GM21423 (cell line): ENCODE results near the gene MCTP2.

Experiments used
- ATAC-seq: cut with Tn5 transposase; IDR thresholded peaks from one replicate; pipeline ENCODE4 v1.9.1; 2021; ENCODE audit warnings: mild to moderate bottlenecking, moderate library complexity; ENCODE audit not compliant: unreplicated experiment

Gene MCTP2

DNA sequence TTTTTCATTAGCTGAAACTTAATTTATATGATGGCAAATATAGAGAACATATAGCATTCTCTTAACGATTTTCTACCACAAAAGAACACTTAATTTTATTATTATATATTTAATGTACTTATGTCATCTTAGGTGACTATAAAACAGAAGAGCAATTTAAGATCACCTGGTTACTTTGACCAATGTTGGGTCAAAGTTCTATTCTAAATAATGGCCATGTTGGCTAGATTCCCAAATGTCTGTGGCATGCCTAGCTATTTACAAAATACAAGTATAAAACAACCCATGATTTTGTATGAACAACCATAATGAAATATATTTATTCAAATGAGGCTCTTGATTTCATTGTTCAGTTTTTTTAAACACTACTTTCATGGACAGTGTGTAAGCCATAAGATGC, 200.9 kb downstream of the MCTP2 start:
- no peak for ATAC-seq

DNA sequence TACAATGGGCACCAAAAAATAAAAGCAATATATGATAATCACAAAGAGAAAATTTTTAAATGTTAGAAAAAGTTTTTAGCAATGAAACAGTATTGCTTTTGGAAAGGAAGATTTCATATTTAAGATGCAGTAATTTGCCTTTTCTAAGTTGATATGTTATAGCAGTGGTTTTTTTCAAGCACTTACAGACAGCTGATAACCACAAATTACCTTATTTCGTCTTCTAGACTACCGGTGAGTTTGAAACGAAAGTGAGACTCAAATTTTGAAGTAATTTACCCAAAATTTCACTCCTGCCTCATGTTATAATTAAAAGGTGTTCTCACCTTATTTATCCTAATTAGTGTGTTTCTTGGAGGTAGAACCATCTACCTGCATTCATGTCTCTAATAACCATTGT, 207.8 kb downstream of the MCTP2 start:
- no peak for ATAC-seq

DNA sequence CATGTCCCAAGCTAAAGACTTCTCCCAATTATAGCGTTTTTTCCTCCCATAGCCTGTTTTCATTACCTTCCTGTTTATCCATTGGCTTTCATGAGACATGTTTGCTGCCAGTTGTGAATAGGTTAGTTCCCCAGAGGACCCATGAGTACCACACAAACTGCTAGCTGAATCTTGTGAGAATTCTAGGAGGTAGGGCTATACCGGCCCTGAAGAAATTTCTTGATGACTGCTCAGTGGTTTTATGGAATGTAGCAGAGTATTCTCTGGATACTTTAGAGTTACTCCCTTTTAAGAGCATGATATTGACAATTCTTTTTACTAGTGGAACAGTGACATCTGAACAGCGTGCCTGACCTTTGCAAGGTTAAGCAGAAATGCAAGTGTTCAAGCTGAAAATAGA, 210.4 kb downstream of the MCTP2 start:
- ATAC-seq = no peak

GRCh38 chr15:94442480-94442879, 211.1 kb downstream of the MCTP2 start:
- ATAC-seq = no peak

GRCh38 chr15:94443186-94443585, 211.8 kb downstream of the MCTP2 start:
- no peak for ATAC-seq

DNA sequence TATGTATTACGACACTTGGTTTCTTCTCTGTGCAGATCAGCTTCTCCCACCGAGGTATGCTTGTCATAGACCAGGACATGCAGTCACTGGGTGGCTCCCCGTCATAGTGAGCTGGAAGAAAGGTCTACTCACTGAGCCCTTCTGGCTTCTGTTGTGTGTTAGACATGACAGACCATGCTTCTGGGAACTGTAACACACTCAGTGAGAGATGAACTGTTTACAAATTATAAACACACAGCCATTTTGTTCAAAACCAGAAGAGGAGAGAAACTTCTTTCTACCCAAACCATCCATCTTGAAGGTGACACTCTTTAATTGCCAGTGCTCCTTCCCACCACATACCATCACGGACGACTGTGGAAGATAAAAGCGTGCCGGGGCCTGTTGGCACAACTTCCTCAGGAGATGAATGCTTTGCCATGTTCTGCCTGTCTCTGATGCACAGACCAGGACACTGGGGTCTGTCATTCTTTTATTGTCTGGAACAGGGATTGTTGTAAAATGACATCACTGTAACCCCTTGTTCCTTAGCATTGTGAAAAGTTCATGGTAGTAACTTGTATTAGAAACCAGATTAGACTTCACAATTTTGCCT, 214.3 kb downstream of the MCTP2 start:
- no peak for ATAC-seq

DNA sequence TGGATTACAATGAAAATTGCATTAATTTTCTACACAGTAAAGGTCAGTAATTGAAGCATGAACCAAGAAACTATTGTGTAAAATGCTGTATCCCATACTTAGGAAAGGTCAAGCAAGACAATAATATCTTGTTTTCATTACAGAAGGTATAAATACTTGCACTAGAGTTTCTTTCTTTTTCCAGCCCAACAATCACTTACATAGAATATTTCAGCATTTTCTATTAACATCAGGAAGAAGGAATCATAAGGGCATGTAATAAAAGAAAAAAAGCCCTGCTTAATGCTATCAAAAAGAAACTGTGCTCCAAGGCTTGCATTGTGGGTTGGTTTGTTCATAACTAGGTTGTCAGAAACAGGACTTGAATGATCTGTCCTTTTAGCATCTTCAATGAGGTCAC, 215.1 kb downstream of the MCTP2 start:
- ATAC-seq = no peak

- no peak for ATAC-seq
Observed at GRCh38 chr15:94451466-94451865, 220.1 kb downstream of the MCTP2 start.

DNA sequence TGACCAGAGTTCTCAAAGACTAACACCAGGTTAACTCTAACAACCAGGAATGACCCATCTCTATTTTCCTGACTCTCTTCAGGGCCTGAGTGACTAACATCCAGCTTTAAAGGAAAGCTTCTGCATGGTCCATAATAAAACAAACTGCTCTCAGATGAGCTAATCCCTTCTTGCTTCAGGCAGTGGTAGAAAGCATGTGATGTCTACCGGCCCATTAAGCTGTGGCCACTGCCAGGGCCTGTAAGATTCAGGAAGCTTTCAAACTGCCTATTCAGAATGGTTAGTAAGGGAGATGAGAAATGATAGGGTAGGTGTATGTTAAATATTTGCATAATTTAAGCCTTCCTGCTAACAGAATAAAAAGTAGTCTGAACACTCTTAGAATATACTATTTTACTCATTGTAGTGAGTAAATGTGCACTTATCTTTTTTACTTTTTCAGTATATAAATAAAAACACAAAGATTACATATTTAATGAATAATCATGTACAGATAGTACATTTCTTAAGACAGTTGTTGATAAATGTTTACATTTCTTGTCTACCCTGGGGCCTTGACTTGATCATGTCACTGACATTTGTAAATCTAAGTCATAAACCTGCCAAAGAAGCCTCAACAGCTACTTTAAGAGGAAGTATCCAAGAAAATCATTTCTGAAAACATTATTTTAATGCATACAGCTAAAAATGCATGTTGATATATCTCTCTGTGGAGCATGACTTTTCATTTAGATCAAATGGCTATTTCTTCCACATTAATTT, 222.0 kb downstream of the MCTP2 start:
- ATAC-seq = no peak

- ATAC-seq = no peak
Observed at GRCh38 chr15:94455297-94455696, 223.9 kb downstream of the MCTP2 start.

GRCh38 chr15:94456226-94456625, 224.9 kb downstream of the MCTP2 start:
- ATAC-seq = no peak

GRCh38 chr15:94457661-94458060, 226.3 kb downstream of the MCTP2 start:
- ATAC-seq = no peak

- no peak for ATAC-seq
Observed at GRCh38 chr15:94460624-94461023, 229.3 kb downstream of the MCTP2 start.

DNA sequence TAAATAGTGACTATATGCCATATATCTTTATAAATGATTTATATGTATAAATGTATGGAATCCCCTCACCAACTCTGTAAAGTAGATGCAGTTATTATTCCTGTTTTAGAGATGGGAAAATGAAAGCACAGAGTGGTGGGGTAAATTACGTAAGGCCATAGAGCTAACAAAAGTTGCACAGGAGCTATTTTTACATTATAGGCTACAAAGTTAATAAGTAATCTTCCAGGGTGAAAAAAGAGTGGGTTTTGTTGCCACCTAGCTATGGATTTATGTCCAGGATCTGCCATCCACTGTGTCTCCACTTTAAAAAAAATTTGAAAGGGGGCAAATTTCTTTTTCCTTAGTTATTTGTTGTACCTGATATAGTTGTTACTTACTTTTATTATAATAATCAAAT, 235.7 kb downstream of the MCTP2 start:
- no peak for ATAC-seq

DNA sequence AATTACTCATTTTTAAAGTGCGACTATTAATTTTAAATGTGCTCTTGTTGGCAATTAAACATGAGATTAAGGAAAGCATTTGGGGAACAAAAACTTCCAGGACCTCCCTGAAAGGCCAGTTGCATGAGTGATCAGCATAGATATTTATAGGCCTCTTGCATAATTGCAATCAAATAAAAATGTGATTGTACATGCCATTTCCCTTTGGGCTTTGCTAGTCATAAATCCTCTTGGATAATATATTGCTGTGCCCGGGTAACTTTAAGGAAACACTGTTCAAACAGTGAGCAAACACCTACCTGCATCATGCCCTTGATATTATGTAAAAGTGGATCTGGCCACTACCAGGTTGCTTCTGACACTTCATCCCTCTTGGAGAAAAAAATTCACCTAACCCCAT, 239.1 kb downstream of the MCTP2 start:
- no peak for ATAC-seq

- no peak for ATAC-seq
Observed at GRCh38 chr15:94476686-94477085, 245.3 kb downstream of the MCTP2 start.

DNA sequence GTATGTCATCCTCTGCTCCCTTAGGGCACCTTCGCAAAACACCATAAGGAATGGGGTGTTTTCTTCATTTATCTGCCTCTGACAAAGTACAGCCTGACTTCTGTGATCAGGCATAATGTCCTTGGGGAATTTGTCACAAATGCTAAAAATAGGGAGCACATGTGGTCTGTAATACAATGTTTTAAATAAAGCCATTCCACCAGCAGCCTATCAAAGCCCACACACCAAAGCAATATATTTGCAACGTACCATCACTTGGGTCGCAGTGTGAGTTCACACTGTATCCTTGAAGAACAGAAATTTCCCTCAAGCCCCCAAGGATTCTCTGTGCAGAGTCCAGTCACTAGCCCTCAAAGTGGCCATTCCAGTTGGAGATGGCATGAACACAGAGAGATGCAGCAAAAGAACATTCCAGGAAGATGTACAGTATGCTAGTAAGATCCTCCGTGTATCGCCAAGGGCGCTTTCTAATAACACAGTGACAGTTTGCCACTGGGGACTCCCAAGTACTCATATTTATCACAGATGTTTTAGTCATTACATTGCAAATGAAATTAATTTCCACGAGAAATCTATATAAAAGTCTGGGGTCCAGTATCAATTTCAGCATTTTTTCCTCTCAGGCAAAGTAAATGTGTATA, 246.7 kb downstream of the MCTP2 start:
- ATAC-seq = no peak

- no peak for ATAC-seq
Observed at GRCh38 chr15:94478763-94479162, 247.4 kb downstream of the MCTP2 start.

DNA sequence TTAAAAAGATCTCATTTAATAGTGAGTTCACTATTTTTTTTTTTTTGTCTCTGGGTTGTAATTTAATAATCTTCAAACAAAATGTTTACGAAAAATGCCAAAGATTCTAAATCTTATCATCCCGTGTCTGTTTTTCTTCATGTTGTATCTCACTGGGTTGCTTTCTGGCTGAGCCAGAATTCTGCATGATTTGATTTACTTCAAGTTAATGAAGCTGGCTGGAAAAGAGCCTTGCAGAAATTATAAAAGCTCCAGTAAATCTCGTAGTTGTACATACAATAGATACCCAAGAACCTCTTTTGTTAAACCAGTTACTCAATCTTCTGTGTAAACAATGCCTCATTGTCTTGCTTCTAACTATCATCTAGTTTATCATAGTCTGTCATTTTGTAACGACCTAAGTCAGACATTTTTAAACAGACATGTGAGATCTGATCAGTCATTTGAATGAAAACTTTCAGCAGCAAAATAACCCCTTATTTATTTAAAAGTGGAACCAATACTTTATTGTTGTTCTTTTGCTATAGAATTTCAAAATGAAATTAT, 249.0 kb downstream of the MCTP2 start:
- ATAC-seq = no peak

- ATAC-seq = no peak
Observed at GRCh38 chr15:94485148-94485719, 253.9 kb downstream of the MCTP2 start.

- ATAC-seq = no peak
Observed at GRCh38 chr15:94487635-94488034, 256.3 kb downstream of the MCTP2 start.

DNA sequence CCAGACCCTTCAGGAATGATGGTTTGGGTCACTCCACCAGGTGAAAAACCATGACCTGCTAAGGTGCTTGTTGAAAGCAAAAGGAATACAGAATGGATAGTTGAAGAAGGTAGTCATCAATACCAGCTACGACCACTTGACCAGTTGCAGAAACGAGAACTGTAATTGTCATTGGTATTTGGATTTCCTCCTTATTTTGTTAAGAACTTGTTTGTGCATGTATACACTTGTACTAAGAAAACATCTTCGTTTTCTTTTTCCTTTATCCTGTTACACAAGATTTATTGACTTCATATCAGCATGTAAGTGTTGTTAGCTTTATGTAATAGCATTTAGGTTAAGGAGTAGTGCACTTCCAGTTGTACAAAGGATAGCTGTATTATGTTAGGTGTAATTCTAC, 261.8 kb downstream of the MCTP2 start:
- no peak for ATAC-seq
